Activated naive CD4-positive, alpha-beta T cell treated with anti-CD3 and anti-CD28 coated beads, Interleukin-2, amount 50 U/mL, for 16 hours (primary cell): ENCODE results near the gene MICALL2.

ENCODE experiments used
- DNase-seq: peaks from one replicate; pipeline ENCODE4 v3.0.0-alpha.2; 2020

MICALL2 gene

GRCh38 chr7:1458683-1459511 is at the start of gene MICALL2:
TSS of gene MICALL2 (minus strand) at chr7:1459470. CDS start at chr7:1459326, 144 bp downstream.
- peak; percentile 28 for DNase-seq

DNA sequence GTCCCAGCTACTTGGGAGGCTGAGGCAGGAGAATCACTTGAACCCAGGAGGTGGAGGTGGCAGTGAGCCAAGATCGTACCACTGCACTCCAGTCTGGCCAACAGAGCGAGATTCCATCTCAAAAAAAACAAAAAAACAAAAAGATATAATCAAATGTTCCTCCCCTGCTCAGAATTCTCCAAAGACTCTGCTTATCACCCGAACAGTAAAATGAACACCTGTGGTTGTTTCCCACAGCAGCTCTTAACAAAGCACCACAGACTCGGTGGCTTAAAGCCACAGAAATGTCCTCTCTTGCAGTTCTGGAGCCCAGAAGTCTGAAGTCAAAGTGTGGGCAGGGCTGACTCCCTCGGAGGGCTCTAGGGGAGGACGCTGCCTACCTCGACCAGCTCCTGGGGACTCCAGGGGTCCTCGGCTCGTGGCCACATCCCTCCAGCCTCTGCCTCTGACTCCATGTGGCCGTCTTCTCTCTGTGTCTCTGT is 49.0 kb upstream of the MICALL2 start:
- DNase-seq: no peak

- DNase-seq: no peak
Measured at GRCh38 chr7:1505731-1506550, 46.7 kb upstream of the MICALL2 start.

DNA sequence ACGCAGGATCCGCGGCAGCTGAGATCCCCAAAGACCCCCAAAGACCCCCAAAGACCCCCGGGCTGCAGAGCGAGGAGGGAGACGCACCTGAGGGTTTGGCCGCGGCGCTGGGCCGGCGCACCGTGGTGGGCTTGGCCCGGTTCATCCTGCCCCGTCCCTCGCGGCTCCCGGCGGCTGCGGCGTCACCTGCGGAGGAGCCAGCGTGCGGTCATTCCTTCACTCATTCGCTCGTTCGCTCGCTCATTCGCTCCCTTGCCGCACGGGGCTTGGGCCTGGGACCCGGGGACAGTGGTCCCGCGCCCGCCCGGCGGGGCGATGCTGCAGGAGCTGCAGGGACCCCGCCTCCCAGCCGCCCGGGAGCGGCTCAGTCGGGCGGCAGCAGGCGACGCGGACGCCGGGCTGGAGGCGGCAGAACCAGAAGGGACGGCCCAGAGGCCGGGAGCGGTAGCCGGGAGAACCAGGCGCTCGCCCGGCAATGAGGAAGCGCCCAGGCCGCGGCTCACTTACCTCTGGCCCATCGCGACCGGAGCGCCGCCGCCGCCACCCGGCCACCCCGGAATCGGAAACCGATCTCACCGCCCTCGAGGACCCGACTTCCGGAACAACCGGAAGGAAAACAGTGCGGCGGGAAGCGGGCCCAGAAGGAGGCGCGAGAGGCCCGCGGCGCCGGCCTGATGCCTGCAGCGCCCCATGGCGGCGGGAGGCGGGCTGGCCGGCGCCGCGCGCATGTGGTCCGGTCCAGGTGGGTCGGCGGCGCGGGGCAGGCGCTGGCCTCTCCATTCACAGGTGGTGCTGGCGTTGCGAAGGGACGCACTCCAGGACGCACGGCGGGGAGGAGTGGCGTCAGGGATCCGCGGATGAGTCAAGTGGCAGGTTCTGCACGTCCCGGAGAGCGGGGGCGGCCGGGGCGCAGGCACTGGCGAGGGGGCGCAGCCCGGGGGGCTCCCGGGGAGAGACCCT is 44.8 kb upstream of the MICALL2 start, which contains the start of gene INTS1:
Gene INTS1 (minus strand): TSS at position 574 of the 960 bp plus-strand sequence. CDS start 429 bp downstream, at position 145.
- peak; percentile 90 for DNase-seq

- no peak for DNase-seq
Measured at GRCh38 chr7:1503390-1503789, 44.1 kb upstream of the MICALL2 start.

DNA sequence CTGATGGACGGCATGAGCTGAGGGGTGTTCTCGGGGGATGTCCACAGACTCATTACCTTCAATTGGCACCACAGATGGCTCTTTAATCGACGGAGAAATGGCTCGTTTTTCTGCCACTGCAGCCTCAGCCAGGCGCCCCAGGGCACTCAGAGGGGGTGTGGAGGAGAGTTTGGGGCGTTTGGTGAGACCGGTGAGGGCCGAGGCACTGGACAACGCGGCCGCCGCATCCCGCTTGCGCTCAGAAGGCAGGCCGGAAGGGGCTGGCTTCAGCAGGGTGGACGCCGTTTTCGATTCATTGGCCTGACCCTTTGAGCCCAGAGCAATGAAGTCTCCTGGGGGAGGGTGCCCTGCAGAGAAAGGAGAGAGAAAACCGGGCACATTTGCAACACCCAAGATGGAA is 43.6 kb upstream of the MICALL2 start:
- DNase-seq: no peak

GRCh38 chr7:1501487-1502270 is 42.4 kb upstream of the MICALL2 start:
- DNase-seq: no peak

- no peak for DNase-seq
Measured at GRCh38 chr7:1500064-1500807, 41.0 kb upstream of the MICALL2 start.

DNA sequence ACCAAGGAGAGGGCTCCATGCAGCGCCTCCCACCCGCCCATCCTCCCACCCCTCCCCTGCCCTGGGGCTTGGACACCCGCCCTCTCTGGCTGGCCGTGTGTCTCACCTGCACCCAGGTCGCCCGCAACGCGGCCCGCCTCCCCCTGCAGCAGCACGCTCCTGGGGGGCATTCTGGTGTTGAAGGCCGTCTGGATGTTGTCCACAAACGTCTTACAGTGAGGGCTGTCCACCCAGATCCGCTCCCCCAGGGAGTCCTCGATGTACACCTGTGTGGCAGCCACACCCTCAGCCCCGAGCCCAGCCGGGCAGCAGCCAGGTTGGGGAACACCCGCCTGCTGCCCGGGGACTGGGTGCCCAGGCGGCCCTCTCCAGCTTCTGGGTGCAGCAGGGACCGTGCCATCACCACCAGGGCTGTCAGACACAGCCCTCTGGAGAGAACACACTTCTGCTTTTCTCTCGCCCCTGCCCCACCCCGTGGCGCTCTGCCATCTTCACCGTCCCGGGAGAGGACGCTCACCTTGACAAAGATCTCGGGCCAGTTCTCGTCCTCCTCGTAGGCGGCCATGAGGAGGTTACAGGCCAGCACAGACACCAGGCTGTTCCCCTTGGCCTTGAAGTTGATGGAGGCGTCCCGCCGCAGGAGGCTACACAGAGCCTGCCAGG is 40.2 kb upstream of the MICALL2 start:
- no peak for DNase-seq

DNA sequence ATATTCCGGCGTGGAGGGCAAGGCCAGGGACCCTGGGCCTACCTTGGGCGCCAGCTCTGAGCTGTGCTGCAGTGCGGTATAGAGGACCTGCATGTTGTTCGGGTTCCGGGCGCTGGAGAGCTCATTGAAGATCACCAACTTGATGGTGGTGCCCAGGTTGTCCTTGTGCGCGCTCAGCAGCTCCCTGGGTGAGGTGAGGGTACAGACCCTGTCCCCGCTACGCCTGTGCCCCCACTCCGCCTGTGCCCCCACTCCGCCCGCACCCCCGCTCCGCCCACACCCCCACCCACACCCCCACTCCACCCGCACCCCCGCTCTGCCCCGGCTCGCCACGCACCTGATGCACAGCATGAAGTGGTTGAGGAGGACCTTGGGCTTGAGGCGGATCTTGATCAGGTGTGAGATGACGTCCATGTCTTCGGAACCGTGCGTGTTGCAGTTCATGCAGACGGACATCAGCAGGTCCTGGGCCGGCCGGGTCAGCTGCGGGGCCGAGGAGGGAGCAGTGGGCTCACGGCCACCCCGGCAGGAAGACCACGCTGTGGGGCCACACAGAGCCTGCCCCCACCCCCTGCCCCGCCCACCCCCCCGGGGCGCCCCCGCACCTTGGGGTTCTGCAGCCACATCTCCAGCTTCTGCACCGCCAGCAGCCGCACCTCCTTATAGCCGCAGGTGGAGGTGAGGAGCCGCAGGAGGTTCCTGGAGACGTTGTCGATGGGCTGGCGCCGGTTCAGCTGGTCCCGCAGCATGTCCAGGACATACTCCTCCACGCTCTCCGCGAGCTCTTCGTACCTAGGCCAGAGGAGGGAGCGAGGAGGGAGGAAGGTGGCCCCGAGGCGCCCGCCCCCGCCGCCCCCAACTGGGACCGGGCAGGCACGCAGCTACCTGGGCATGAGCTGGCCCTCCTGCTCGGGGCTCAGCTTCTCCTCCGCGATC is 39.4 kb upstream of the MICALL2 start:
- no peak for DNase-seq

DNA sequence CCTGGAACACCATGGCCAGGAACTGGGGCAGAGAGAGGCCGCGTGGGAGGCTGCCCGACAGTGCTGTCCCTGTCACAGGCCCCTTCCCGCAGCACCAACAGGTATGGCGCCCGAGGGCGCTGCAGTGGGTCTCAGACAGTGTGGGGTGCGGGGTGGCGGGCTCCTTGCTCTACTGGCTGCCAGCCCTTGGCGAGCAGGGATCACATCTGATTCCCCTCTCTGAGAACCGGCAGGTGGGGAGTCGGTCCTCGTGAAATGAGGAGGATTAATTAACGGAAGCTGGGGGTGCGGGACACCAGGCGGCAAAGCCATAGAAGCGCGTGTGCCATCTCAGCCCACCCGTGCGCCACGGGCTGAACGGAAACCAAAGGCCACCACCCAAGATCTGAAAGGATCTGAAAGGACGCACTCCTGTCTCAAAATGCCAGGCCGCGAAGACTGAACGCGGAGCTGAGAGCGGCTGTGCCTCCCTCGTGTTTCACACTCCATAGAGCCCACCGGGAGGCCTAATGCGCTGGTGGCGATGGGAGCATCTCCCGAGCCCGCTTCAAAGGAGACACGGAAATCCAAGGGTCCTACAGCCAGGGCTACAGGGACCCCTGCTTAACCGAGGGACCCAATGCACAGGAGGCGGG is 38.1 kb upstream of the MICALL2 start:
- no peak for DNase-seq

GRCh38 chr7:1496531-1497292 is 37.4 kb upstream of the MICALL2 start:
- no peak for DNase-seq

GRCh38 chr7:1495564-1496242 is 36.4 kb upstream of the MICALL2 start:
- no peak for DNase-seq

GRCh38 chr7:1494866-1495563 is 35.7 kb upstream of the MICALL2 start:
- DNase-seq: no peak

DNA sequence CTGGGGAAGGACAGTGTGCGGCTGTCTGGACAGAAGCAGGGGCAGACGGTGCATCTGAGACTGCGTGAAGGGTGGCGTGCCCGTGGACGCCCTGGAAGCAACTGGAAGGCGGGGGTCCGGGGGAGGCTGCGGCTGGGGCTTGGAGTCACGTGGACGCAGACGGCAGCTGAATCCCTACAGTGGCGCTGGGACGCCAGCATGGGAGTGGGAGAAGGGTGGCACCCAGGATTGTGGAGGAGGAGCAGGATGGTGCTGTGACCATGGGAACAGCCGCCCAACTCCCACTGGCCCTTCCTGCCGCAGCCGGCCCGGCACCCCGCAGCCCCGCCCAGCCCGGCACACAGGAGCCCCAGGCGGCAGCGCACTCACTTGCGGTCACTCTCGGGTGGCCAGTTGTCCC is 35.2 kb upstream of the MICALL2 start:
- DNase-seq: no peak

GRCh38 chr7:1493571-1493970 is 34.3 kb upstream of the MICALL2 start:
- DNase-seq: no peak

GRCh38 chr7:1493129-1493528 is 33.9 kb upstream of the MICALL2 start:
- DNase-seq: no peak
